ENCODE results near the gene SKOR1. TPM values are rescaled to one million over a fixed set of nuclear protein-coding genes. Genes with fewer than 3 reads are reported as not detected.
A peak's percentile ranks its signal among the peaks of the same experiment; 100 is the strongest.

Gene SKOR1
- total RNA-seq, 1 donor from 2014 or later: not detected

DNA sequence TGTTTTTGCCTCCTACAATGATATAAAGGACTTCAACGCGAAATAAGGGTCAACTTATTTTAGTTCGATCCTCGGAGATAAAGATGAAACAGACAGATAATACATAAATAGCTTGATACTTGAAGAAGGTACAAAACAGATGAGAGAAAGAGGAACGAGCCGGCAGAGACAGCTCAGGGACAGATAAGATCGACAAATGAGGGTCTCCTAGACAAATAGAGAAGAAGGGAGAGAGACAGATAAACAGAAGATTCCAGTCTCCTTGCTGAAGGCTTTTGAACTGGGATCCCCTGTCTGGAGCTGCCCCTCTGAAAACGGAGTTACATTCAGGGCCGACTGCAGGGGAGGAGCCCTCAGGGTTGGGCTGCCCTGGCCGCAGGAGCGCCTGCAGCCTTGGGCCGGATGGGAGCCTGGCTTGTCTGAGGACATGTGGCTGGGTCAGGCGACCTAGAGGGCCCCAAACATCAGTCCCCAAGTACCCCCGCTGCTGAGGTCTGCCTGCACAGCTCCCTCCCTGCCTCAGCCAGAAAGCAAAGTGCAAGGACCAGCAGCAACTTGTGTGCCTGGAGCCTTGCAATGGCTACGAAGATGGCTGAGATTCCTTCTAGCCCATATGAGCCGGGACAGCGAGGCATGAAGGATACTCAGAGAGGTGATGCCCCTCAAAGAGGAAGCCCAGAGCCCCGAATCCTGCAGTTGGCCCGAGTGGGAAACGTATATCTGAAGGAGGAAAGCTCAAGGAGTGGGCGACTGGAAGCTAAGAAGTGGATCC, 926 bp upstream of the SKOR1 start:
- Histone ChIP-seq H3K9me3 (no peaks in the 10 kb centered on the region), H3K4me3 (no peak overlapping the region), H3K36me3 (no peaks in the 10 kb centered on the region), H3K4me1 (peaks cover 5 to 34% of the 10 kb centered on the region in 2 donors), H3K27ac (no peak overlapping the region), H3K27me3 (peaks cover 65% of the 10 kb centered on the region)
- intact Hi-C loops (cut with DNase I): no loop called here
- TF ChIP-seq, protein P1, sequence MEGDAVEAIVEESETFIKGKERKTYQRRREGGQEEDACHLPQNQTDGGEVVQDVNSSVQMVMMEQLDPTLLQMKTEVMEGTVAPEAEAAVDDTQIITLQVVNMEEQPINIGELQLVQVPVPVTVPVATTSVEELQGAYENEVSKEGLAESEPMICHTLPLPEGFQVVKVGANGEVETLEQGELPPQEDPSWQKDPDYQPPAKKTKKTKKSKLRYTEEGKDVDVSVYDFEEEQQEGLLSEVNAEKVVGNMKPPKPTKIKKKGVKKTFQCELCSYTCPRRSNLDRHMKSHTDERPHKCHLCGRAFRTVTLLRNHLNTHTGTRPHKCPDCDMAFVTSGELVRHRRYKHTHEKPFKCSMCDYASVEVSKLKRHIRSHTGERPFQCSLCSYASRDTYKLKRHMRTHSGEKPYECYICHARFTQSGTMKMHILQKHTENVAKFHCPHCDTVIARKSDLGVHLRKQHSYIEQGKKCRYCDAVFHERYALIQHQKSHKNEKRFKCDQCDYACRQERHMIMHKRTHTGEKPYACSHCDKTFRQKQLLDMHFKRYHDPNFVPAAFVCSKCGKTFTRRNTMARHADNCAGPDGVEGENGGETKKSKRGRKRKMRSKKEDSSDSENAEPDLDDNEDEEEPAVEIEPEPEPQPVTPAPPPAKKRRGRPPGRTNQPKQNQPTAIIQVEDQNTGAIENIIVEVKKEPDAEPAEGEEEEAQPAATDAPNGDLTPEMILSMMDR (IDR thresholded peaks at IDR 0.05): no peak
- no peak for DNase-seq (ENCODE audit: low spot score in 2 of 2)

DNA sequence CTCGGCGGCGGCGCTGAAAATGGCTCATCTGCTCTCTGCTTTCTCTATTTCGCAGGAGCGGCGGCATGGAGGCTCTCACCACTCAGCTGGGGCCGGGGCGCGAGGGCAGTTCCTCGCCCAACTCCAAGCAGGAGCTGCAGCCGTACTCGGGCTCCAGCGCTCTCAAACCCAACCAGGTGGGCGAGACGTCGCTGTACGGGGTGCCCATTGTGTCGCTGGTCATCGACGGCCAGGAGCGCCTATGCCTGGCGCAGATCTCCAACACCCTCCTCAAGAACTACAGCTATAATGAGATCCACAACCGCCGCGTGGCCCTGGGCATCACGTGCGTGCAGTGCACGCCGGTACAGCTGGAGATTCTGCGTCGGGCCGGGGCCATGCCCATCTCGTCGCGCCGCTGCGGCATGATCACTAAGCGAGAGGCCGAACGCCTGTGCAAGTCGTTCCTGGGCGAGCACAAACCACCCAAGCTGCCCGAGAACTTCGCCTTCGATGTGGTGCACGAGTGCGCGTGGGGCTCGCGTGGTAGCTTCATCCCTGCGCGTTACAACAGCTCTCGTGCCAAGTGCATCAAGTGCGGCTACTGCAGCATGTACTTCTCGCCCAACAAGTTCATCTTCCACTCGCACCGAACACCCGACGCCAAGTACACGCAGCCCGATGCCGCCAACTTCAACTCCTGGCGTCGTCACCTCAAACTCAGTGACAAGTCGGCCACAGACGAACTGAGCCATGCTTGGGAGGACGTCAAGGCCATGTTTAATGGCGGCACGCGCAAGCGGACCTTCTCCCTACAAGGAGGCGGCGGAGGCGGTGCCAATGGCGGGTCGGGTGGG, 790 bp downstream of the SKOR1 start:
- intact Hi-C loops (cut with DNase I): no loop called here
- Histone ChIP-seq H3K4me3 (peak overlapping the region; percentile 6 to 29), H3K27me3 (peaks cover 74% of the 10 kb centered on the region), H3K27ac (no peak overlapping the region), H3K9me3 (no peaks in the 10 kb centered on the region), H3K36me3 (no peaks in the 10 kb centered on the region), H3K4me1 (peaks cover 5 to 34% of the 10 kb centered on the region in 2 donors)
- TF ChIP-seq, protein P1 (IDR thresholded peaks at IDR 0.05): no peak
- DNase-seq (ENCODE audit: low spot score in 2 of 2): no peak

DNA sequence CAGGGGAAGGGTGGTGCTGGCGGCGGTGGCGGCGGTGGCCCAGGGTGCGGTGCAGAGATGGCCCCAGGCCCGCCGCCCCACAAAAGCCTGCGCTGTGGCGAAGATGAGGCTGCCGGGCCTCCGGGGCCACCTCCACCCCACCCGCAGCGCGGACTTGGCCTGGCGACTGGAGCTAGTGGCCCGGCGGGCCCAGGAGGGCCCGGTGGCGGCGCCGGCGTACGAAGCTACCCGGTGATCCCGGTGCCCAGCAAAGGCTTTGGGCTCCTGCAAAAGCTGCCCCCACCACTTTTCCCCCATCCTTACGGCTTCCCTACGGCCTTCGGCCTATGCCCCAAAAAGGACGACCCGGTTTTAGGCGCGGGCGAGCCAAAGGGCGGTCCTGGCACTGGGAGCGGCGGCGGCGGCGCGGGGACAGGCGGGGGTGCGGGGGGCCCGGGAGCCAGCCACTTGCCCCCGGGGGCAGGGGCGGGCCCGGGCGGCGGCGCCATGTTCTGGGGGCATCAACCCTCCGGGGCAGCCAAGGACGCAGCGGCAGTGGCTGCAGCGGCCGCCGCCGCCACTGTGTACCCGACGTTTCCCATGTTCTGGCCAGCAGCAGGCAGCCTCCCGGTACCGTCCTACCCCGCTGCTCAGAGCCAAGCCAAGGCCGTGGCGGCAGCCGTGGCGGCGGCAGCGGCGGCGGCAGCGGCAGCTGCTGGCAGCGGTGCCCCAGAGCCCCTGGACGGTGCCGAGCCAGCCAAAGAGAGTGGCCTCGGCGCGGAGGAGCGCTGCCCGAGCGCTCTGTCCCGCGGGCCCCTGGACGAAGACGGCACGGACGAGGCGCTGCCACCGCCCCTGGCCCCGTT, 1.6 kb downstream of the SKOR1 start:
- Histone ChIP-seq H3K27me3 (peaks cover 66% of the 10 kb centered on the region), H3K4me1 (peaks cover 5 to 34% of the 10 kb centered on the region in 2 donors), H3K9me3 (no peaks in the 10 kb centered on the region), H3K27ac (no peak overlapping the region), H3K36me3 (no peaks in the 10 kb centered on the region), H3K4me3 (peak overlapping the region; percentile 22 to 38)
- TF ChIP-seq, protein P1 (IDR thresholded peaks at IDR 0.05): no peak
- DNase-seq (ENCODE audit: low spot score in 2 of 2): no peak
- intact Hi-C loops (cut with DNase I): no loop called here

DNA sequence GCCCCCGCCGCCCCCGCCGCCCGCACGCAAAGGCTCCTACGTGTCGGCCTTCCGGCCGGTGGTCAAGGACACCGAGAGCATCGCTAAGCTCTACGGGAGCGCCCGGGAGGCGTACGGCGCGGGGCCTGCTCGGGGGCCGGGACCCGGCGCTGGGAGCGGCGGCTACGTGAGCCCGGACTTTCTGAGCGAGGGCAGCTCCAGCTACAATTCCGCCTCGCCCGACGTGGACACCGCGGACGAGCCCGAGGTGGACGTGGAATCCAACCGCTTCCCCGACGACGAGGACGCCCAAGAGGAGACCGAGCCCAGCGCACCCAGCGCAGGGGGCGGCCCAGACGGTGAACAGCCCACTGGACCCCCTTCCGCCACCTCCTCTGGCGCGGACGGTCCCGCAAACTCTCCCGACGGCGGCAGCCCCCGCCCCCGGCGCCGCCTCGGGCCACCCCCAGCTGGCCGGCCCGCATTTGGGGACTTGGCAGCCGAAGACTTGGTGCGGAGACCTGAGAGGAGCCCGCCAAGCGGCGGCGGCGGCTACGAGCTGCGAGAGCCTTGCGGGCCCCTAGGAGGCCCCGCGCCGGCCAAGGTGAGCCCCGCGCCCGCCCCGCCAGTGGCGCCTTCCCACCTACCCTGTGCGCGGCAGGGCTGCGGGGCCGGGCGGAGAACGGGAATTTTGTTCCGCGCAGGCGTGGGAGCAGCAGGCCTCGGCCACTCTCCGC, 2.4 kb downstream of the SKOR1 start:
- H3K27me3 ChIP-seq: peaks cover 63% of the 10 kb centered on the region
- intact Hi-C loops (cut with DNase I): no loop called here
- H3K4me1 ChIP-seq: peaks cover 5 to 34% of the 10 kb centered on the region in 2 donors
- no peaks in the 10 kb centered on the region for H3K9me3 ChIP-seq
- H3K36me3 ChIP-seq: no peaks in the 10 kb centered on the region
- no peak overlapping the region for H3K27ac ChIP-seq
- TF ChIP-seq, protein P1 (IDR thresholded peaks at IDR 0.05): no peak
- no peak for DNase-seq (ENCODE audit: low spot score in 2 of 2)
- peak overlapping the region; percentile 22 to 38 for H3K4me3 ChIP-seq

Data from ascending aorta (tissue), 2 donors.